Hematopoietic multipotent progenitor cell treated with erythropoietin and hydrocortisone succinate and interleukin-3 and kit ligand, for 4 days (in vitro differentiated cells): Measurements from ENCODE around the gene SCD.
A peak's percentile ranks its signal among the peaks of the same experiment; 100 is the strongest.
"Not testable (repeated sequence)": the region's sequence is repeated elsewhere in the genome, so short reads cannot be mapped to it uniquely, and the experiment has no call there.

Experiments
- DNase-seq: peaks from one replicate; pipeline ENCODE4 v3.0.0-alpha.2; 2015

The SCD gene

GRCh38 chr10:100362570-100363496 lies 15.8 kb downstream of the SCD start:
- DNase-seq = no peak

- no peak for DNase-seq
Measured at GRCh38 chr10:100364175-100364574, 17.1 kb downstream of the SCD start.

DNA sequence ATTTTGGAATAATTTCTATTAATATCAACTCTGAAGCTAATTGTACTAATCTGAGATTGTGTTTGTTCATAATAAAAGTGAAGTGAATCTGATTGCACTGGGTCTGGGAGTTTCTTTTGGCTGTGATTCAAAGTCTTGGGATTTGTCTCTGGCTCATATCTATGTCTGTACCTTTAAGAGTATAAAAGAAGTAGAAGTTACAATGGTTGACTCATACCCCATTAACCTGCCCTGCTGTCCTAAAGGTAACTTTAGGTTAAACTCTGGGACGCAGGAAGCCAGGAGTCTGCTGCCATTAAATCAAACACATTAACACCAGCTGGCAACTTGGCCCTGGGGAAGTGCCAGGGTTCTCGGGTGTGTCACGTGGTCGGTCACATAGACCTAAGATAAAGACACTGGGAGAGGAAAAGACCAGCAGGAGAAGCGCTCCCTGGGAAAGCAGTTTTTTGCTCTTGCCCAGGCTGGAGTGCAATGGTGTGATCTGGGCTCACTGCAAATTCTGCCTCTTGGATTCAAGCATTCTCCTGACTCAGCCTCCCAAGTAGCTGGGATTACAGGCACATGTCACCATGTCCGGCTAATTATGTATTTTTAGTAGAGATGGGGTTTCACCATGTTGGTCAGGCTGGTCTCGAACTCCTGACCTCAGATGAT lies 17.8 kb downstream of the SCD start:
- peak; percentile 74 for DNase-seq

GRCh38 chr10:100368721-100369120 lies 21.7 kb downstream of the SCD start:
- no peak for DNase-seq

DNA sequence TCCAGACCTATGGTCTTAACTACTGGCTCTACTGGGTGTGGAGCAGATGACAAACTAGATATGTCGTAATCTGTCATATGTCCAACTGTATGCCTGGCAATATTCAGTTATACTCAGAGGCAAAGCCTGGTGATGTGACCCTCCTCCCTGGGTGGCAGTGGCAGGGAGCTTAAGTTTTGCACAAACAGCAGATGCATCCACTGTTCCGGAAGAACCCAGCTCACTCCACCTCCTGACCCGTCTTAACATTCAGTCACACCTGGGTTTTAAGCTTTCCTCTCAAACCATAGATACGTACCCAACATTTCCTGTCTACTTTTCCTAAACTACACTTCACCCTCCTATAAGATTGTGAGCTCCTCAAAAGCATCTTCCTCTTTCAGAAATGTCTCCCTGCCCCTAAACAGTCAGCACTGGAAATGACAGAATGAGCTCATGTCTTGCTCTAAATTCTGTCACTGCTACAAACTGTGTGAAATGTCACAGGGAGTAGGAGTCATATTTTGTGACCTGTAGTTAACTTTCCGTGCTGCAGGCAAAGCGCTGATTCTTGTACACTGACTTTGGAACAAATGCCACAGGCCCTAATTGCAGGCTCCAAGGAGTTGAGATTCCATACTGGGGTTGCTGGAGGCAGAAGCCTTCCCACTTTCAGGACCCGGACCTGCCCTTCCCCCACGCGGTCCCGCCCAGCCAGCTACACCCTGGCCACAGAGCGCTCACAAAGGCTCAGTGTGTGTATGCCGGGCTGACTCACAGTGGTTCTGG lies 23.9 kb downstream of the SCD start:
- DNase-seq = peak; percentile 88

DNA sequence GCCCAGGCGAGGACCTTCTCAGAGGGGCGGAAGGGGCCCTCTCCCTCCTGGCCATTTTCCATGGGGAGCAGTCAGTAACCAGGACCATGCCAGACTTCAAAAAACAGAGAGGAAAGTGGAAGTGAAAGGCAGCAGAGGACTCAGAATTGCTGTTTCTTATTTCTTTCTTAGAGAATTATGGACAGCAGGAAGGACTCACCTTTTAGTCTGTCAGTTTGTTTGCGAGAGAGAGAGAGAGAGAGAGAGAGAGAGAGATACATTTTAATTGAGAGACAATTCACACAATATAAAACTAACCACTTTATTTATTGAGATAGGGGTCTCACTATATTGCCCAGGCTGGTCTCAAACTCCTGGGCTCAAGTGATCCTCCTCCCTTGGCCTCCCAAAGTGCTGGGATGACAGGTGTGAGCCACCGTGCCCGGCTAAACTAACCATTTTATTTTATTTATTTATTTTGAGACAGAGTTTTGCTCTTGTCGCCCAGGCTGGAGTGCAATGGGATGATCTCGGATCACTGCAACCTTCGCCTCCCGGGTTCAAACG lies 24.5 kb downstream of the SCD start:
- no peak for DNase-seq

GRCh38 chr10:100372415-100373297 lies 25.6 kb downstream of the SCD start:
- no peak for DNase-seq

DNA sequence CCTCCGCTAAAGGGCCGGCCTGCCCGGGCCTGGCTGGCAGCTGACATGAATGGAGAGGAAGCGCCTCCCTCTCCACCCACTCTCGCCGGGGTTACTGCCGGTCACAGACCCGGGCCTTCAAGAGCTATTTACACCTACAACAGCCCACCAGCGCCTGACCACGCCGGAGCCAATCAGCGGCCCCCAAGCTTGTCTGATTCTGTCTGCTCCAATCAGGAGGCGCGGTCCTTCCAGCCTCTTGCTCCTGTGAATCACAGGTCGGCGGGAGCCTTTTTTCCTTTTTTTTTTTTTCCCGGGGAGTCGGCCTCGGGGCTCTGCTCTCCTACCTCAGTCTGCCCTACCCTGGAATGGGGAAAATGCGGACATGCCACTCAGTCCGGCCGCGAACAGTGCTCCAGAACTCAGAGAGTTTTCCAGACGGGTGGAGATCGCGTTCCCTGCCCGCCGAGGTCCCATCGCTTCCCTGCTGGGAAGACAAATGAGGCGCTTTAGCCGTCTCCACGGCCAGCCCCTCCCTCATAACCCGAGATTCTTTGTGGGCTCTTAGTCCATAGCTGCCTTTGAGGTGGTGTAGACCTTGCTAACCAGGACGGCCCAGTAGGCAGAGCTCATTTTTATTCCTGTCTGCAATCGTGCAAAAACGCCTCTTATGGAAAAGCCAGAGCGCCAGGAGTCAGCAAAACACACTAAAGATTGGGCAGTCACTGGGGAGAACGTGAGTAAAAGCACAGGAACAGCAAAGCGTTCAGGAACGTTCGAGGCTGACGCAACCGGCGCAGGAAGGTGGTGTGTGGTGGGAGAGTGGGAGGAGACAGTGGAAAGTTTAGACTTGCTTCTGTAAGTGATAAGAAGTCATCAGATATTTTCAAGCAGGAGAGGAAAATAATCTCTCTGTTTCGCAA lies 26.5 kb downstream of the SCD start:
- DNase-seq = peak; percentile 98

DNA sequence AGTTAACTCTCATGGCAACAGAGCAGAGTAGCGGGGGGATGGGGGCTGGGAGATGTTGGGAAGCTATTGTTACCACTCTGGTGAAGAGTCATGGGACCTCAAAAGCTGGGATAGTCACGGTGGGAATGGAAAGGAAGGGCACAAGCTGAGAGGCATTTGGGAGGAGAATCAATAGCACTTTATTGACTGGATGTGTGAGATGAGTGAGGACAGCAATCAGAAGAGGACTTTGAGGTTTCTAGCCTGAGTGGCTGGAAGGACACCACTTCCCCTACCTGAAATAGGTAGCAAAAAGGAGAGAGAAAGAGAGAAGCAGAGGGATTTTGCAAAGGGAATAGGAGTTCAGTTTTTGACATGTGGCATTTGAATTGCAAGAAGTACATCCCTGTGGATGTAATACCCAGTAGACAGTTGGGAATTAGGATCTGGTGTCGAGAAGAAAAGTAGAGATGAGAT lies 27.2 kb downstream of the SCD start:
- DNase-seq = no peak

DNA sequence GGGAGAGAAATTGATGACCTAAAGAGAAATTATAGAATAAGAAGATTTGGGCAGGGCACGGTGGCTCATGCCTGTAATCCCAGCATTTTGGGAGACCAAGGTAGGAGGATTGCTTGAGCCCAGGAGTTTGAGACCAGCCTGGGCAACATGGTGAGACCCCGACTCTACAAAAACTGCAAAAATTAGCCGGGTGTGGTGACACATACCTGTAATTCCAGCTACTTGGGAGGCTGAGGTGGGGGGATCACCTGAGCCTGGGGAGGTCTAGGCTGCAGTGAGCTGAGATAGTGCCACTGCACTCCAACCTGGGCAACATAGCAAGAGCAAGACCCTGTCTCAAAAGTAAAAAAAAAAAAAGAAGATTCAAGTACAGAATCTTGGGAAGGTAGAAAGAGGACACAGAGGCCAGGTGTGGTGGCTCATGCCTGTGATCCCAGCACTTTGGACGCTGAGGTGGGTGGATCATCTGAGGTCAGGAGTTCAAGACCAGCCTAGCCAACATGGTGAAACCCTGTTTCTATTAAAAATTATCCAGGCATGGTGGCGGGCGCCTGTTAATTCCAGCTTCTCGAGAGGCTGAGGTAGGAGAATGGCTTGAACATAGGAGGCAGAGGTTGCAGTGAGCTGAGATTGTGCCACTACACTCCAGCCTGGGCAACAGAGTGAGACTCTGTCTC lies 27.8 kb downstream of the SCD start:
- DNase-seq = not testable (repeated sequence)

GRCh38 chr10:100376656-100377055 lies 29.6 kb downstream of the SCD start:
- not testable (repeated sequence) for DNase-seq

- no peak for DNase-seq
Measured at GRCh38 chr10:100377830-100378229, 30.8 kb downstream of the SCD start.

DNA sequence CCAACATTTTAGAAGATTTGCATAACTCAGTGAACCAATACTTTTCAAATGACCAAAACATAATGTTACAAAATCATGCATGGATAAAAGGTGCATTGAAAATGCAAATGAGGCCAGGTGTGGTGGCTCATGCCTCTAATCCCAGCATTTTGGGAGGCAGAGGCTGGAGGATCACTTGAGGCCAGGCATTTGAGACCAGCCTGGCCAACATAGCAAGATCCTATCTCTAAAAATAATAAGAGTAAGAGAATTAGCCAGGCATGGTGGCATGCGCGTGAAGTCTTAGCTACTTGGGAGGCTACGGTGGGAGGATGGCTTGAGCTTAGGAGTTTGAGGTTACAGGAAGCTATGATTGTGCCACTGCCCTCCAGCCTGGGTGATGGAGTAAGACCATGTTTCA lies 33.4 kb downstream of the SCD start:
- DNase-seq = no peak

GRCh38 chr10:100382553-100382952 lies 35.5 kb downstream of the SCD start:
- DNase-seq = no peak

- no peak for DNase-seq
Measured at GRCh38 chr10:100383251-100383650, 36.2 kb downstream of the SCD start.

DNA sequence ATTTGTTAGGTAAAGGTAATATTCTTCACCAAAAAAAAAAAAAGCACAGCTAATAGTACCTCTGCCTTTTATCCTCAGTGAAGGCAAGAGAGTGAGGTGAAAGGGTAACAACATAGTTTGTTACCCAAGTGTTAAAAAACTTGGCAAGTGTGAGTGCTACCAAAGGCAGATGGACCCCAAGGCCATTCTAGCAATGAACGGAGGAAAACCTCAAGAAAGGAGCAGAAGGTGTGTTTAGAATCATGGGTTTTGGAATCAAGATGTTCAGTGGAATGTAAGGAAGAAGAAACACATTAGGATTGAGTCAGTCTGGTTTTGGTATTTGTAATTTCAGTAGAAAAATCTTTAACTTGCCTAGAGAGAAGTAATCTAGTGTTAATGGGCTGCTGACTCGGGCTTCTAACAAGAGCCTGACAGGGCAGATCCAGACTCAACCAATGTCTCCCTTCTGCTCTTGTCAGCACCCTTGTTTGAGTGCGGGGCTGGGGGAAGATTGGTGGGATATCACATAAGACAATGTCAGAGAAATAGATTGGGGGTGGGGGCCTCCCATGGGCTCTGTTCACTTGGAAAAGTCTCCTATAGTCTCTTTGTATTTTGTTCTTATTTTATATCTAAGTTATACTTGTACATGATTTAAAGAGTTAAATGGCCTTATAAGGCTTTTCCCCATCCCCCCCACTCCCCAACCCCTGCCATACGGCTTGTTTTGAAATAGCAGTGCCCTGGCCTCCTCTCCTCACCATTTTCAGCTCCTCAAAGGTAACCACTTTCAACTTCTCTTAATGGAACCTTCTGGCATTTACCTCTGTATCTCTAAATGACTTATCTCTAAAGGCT lies 44.4 kb downstream of the SCD start:
- DNase-seq = no peak

- DNase-seq = no peak
Measured at GRCh38 chr10:100392686-100393003, 45.6 kb downstream of the SCD start.

- DNase-seq = no peak
Measured at GRCh38 chr10:100395626-100396025, 48.6 kb downstream of the SCD start.

DNA sequence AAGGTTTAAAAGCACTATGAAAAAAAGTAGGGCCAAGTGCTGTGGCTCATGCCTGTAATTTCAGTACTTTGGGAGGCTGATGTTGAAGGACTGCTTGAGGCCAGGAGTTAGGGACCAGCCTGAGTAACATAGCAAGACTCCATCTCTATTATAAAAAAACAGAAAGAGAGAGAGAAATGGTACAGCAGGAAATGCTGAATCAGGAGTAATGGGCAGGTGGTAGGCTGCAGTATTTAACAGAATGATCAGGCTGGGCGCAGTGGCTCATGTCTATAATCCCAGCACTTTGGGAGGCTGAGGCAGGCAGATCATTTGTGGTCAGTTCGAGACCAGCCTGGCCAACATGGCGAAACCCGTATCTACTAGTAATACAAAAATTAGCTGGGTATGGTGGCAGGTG lies 49.6 kb downstream of the SCD start:
- DNase-seq = no peak
